Parathyroid adenoma (tissue), 2 donors: ENCODE measurements around the gene TMC7.
"Not testable (repeated sequence)": the region's sequence is repeated elsewhere in the genome, so short reads cannot be mapped to it uniquely, and the experiment has no call there.

Experiments used
- H2AFZ ChIP-seq: fragments of 300-600 bp; sonication (generic); one replicate; pipeline ENCODE4 v1.7.0; 2017; ENCODE audit warnings: antibody characterized with exemption, mild to moderate bottlenecking
- H3K27ac ChIP-seq: fragments of 300-600 bp; sonication (generic); one replicate; pipeline ENCODE4 v1.7.0; 2017
- H3K27me3 ChIP-seq: fragments of 300-600 bp; sonication (generic); one replicate; pipeline ENCODE4 v1.7.0; 2017; ENCODE audit warnings: low read length; ENCODE audit not compliant: control insufficient read depth, insufficient read depth
- H3K36me3 ChIP-seq: fragments of 300-600 bp; sonication (generic); one replicate; pipeline ENCODE4 v1.7.0; 2017; ENCODE audit warnings: low read length; ENCODE audit not compliant: control insufficient read depth, insufficient read depth
- H3K4me1 ChIP-seq: fragments of 300-600 bp; sonication (generic); one replicate; pipeline ENCODE4 v1.7.0; 2017; ENCODE audit warnings: control low read depth
- H3K4me2 ChIP-seq: fragments of 300-600 bp; sonication (generic); one replicate; pipeline ENCODE4 v1.7.0; 2017; ENCODE audit warnings: low read length
- H3K4me3 ChIP-seq: fragments of 300-600 bp; sonication (generic); one replicate; pipeline ENCODE4 v1.7.0; 2017; ENCODE audit warnings: low read depth, low read length
- H3K79me2 ChIP-seq: fragments of 300-600 bp; sonication (generic); one replicate; pipeline ENCODE4 v1.7.0; 2017; ENCODE audit warnings: control low read depth
- H3K9ac ChIP-seq: fragments of 300-600 bp; sonication (generic); one replicate; pipeline ENCODE4 v1.7.0; 2017; ENCODE audit warnings: mild to moderate bottlenecking
- H3K9me3 ChIP-seq: fragments of 300-600 bp; sonication (generic); one replicate; pipeline ENCODE4 v1.7.0; 2017; ENCODE audit warnings: low read length; ENCODE audit not compliant: control insufficient read depth
- TF ChIP-seq, protein P1 (sequence below): fragments of 300-600 bp; sonication (generic); IDR thresholded peaks from one replicate; pipeline ENCODE4 v1.7.0; 2017; ENCODE audit warnings: antibody characterized with exemption, mild to moderate bottlenecking
- donor health status: primary hyperparathyroidism.

Gene TMC7

DNA sequence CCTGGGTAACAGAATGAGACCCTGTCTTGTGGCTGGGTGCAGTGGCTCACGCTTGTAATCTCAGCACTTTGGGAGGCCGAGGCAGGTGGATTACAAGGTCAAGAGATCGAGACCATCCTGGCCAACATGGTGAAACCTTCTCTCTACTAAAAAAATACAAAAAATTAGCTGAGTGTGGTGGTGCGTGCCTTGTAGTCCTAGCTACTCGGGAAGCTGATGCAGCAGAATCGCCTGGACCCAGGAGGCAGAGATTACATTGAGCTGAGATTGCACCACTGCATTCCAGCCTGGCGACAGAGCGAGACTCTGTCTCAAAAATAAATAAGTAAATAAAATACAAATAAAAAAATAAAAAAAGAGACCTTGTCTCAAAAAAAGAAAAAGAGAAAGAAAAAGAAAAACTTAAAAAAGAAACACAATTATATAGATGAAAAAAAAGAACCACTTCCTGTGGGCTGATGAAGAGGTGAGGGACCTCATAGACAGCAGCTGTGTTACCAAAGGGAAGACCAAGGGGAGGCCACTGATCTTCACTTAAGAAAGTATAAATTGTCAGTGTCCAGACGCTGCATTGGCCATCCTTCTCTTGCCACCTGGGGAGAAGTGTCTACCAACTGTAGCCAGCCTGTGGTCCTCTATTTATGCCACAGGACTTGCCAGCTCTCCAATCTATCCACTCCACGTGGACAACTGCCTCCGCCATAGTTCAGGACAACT, 33.1 kb upstream of the TMC7 start:
- Histone ChIP-seq H2AFZ (no peak overlapping the region), H3K36me3 (no peaks in the 10 kb centered on the region), H3K9me3 (no peaks in the 10 kb centered on the region), H3K79me2 (no peaks in the 10 kb centered on the region), H3K27me3 (no peaks in the 10 kb centered on the region), H3K9ac (no peak overlapping the region), H3K4me3 (no peak overlapping the region), H3K4me2 (no peak overlapping the region), H3K27ac (no peak overlapping the region), H3K4me1 (no peaks in the 10 kb centered on the region)
- TF ChIP-seq, protein P1, sequence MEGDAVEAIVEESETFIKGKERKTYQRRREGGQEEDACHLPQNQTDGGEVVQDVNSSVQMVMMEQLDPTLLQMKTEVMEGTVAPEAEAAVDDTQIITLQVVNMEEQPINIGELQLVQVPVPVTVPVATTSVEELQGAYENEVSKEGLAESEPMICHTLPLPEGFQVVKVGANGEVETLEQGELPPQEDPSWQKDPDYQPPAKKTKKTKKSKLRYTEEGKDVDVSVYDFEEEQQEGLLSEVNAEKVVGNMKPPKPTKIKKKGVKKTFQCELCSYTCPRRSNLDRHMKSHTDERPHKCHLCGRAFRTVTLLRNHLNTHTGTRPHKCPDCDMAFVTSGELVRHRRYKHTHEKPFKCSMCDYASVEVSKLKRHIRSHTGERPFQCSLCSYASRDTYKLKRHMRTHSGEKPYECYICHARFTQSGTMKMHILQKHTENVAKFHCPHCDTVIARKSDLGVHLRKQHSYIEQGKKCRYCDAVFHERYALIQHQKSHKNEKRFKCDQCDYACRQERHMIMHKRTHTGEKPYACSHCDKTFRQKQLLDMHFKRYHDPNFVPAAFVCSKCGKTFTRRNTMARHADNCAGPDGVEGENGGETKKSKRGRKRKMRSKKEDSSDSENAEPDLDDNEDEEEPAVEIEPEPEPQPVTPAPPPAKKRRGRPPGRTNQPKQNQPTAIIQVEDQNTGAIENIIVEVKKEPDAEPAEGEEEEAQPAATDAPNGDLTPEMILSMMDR, result no peak

DNA sequence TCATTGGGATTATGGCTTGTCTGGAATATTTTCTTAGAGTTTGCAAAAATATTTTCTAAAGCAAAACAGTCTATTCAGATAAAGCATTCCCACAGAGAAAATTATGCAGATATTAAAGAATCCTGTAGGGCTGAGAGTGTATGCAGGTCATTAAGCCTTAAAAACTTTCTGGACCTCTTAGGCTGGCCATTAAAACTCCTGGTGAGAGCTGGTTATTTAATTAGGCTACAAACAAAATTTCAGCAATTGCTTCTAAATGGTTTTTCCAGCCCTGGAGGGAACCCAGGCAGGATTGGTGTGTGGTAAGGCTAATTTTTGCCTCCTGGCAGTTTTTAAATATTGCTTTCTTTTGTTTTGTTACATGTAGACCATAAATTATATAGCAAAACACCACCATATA, 30.2 kb upstream of the TMC7 start:
- H3K4me1 ChIP-seq, result peaks cover 3% of the 10 kb centered on the region
- H3K27me3 ChIP-seq, result no peaks in the 10 kb centered on the region
- no peaks in the 10 kb centered on the region for H3K36me3 ChIP-seq
- no peak overlapping the region for H3K27ac ChIP-seq
- no peak overlapping the region for H3K4me2 ChIP-seq
- no peak overlapping the region for H2AFZ ChIP-seq
- H3K9ac ChIP-seq, result no peak overlapping the region
- H3K4me3 ChIP-seq, result no peak overlapping the region
- H3K9me3 ChIP-seq, result no peaks in the 10 kb centered on the region
- TF ChIP-seq, protein P1, result no peak
- no peaks in the 10 kb centered on the region for H3K79me2 ChIP-seq

DNA sequence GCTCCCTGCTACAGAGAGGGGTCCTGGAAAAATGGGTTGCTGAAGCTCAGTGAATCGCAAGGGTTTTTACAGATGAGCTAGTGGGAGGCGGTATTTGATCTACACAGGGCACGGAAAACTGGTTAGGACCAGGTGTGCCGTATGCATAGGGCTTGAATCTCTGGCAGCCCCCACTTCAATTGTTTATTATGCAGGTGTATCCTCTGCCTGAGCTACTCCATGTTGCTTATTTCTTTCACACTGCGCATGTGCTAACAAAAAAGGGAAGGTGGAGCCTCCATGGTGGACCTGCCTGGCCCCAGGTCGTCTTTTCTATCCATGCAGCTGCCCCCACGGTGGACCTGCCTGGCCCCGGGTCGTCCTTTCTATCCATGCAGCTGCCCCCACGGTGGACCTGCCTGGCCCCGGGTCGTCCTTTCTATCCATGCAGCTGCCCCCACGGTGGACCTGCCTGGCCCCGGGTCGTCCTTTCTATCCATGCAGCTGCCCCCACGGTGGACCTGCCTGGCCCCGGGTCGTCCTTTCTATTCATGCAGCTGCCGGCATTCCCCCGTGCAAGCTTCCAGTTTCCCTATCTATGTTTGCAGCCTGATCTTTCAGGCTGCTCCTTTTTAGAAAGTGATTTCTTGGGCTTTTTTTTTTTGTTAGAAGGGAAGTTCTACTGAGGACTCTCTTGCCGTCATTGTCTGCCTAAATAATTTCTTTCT, 27.7 kb upstream of the TMC7 start:
- not testable (repeated sequence) for H3K27me3 ChIP-seq

DNA sequence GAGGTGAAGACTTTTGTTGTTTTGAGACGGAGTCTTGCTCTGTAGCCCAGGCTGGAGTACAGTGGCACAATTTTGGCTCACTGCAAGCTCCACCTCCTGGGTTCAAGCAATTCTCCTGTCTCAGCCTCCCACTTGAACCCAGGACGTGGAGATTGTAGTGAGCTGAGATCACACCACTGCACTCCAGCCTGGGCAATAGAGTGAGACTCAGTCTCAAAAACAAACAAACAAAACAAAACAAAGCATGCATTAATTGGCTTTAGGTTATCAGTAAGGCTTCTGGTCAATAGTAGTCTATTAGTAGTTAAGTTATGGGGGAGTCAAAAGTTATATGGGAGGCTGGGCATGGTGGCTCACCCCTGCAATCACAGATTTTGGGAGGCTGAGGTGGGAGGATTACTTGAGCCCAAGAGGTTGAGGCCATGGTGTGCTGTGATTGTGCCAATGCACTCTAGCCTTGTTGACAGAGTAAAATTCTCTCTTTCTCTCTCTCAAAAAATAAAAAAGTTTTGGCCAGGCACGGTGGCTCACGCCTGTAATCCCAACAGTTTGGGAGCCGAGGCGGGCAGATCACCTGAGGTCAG, 27.0 kb upstream of the TMC7 start:
- H2AFZ ChIP-seq, result peak overlapping the region; percentile 92
- H3K4me1 ChIP-seq, H3K9ac ChIP-seq, H3K79me2 ChIP-seq, H3K4me2 ChIP-seq, H3K27me3 ChIP-seq, H3K9me3 ChIP-seq, H3K27ac ChIP-seq, H3K4me3 ChIP-seq, H3K36me3 ChIP-seq: not testable (repeated sequence)

More for the DNA sequence above, 27.7 kb upstream of the TMC7 start:
- not testable (repeated sequence) for H3K4me3 ChIP-seq, H3K9ac ChIP-seq, H3K27ac ChIP-seq, H3K9me3 ChIP-seq, H3K79me2 ChIP-seq, H3K4me2 ChIP-seq, H3K36me3 ChIP-seq, H3K4me1 ChIP-seq
- H2AFZ ChIP-seq, result peak overlapping the region; percentile 92

DNA sequence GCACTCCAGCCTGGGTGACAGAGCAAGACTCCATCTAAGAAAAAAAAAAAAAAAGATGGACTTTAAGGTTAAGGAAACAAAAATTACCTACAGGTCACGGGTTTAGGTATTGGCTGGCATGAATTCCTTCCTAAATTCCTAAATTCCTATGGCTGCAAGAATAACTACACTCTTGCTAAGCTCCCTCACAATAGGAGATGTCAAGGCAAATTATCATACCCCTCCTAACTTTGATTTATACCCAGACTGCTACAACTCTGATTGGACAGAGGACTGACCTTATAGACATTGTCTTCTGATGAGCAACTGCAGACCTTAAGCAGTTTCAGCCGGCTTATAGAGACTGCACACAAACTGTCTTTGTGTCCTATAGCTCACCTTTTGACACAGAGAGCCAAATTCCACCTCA, 25.1 kb upstream of the TMC7 start:
- no peaks in the 10 kb centered on the region for H3K9me3 ChIP-seq
- H3K9ac ChIP-seq, result no peak overlapping the region
- H3K27me3 ChIP-seq, result no peaks in the 10 kb centered on the region
- TF ChIP-seq, protein P1, result no peak
- no peaks in the 10 kb centered on the region for H3K79me2 ChIP-seq
- peaks cover 3% of the 10 kb centered on the region for H3K4me1 ChIP-seq
- H3K4me3 ChIP-seq, result no peak overlapping the region
- H3K4me2 ChIP-seq, result no peak overlapping the region
- no peak overlapping the region for H3K27ac ChIP-seq
- no peak overlapping the region for H2AFZ ChIP-seq
- no peaks in the 10 kb centered on the region for H3K36me3 ChIP-seq
